ENCODE results near the gene RSPH6A.
"Not testable (repeated sequence)": the region's sequence is repeated elsewhere in the genome, so short reads cannot be mapped to it uniquely, and the experiment has no call there.

RSPH6A gene

GRCh38 chr19:45799541-45799940, 15.6 kb downstream of the RSPH6A start:
- peaks cover 50% of the 10 kb centered on the region for H3K27me3 Mint-ChIP-seq (ENCODE audit: low read depth)
- not testable (repeated sequence) for H3K27ac Mint-ChIP-seq; H3K4me1 Mint-ChIP-seq (ENCODE audit: low read depth); H3K36me3 Mint-ChIP-seq (ENCODE audit: low read depth); H3K4me3 Mint-ChIP-seq; H3K9me3 Mint-ChIP-seq

- H3K9me3 Mint-ChIP-seq = no peaks in the 10 kb centered on the region
- no peak overlapping the region for H3K4me3 Mint-ChIP-seq
- peaks cover 8% of the 10 kb centered on the region for H3K4me1 Mint-ChIP-seq (ENCODE audit: low read depth)
- H3K27me3 Mint-ChIP-seq (ENCODE audit: low read depth) = peaks cover 55% of the 10 kb centered on the region
- H3K36me3 Mint-ChIP-seq (ENCODE audit: low read depth) = no peaks in the 10 kb centered on the region
- H3K27ac Mint-ChIP-seq = peak overlapping the region; percentile 31
These were observed 16.1 kb downstream of the RSPH6A start for GRCh38 chr19:45798995-45799517.

DNA sequence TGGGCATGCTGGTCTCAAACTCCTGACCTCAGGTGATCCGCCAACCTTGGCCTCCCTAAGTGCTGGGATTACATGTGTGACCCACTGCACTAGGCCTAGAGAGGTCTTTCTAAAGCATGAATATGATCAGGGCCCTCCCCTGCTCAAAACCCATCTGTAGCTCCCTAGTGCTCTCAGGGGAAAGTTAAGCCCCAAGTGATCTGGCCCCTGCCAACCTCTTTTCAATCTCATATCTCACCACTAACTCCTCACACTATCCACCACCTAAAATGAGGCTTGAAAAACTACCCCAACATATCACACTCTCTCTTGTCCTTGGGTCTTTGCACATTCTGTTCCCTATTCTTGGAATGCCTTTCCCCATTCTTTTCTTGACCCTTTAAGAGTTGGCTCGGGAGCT, 20.5 kb downstream of the RSPH6A start:
- H3K4me1 Mint-ChIP-seq (ENCODE audit: low read depth) = peaks cover 37% of the 10 kb centered on the region
- H3K27ac Mint-ChIP-seq = no peak overlapping the region
- H3K36me3 Mint-ChIP-seq (ENCODE audit: low read depth) = peaks cover 4% of the 10 kb centered on the region
- H3K27me3 Mint-ChIP-seq (ENCODE audit: low read depth) = peaks cover 57% of the 10 kb centered on the region
- H3K4me3 Mint-ChIP-seq = no peak overlapping the region
- no peaks in the 10 kb centered on the region for H3K9me3 Mint-ChIP-seq

DNA sequence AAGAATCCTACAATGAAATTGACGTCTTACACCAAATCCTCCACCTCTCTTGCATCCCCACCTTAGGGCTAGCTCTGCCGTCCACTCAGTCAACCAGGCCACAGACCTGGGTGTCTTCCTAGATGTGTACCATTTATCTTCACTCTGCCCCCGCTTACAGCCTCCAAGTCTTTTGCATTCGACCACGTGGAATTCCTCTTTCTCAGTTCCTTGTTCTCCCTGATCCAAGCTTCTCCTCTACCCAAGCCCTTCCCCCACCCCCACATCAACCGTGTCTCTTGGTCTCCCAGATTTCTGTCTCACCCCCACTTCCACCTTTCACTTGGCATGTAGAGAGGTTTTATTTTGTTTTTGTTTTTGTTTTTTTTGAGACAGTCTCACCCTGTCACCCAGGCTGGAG, 21.2 kb downstream of the RSPH6A start:
- Mint-ChIP-seq H3K4me1 (ENCODE audit: low read depth) (peaks cover 34% of the 10 kb centered on the region), H3K27me3 (ENCODE audit: low read depth) (peaks cover 59% of the 10 kb centered on the region), H3K4me3 (peak overlapping the region; percentile 49), H3K36me3 (ENCODE audit: low read depth) (peaks cover 11% of the 10 kb centered on the region), H3K9me3 (no peaks in the 10 kb centered on the region), H3K27ac (peak overlapping the region; percentile 68)

DNA sequence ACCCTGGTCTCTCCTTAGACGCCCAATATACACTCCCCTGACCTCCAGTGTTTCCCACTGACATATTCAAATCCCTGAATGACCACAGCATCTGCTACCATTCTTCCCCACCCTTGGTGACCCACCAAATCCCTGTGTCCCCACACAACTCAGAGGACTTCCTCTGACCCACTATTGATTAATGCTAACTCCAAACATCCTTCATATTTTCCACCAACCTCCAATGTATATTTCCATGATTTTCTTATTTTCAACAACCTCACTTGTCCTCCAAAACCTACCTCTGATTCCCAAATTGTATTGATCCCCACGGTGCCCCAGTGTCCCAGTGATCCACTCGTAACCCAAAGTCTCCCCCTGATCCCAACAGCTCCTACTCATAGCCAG, 21.9 kb downstream of the RSPH6A start:
- Mint-ChIP-seq H3K4me1 (ENCODE audit: low read depth) (peaks cover 32% of the 10 kb centered on the region), H3K9me3 (no peaks in the 10 kb centered on the region), H3K27ac (peak overlapping the region; percentile 79), H3K36me3 (ENCODE audit: low read depth) (peaks cover 18% of the 10 kb centered on the region), H3K27me3 (ENCODE audit: low read depth) (peaks cover 61% of the 10 kb centered on the region), H3K4me3 (peak overlapping the region; percentile 74)

GRCh38 chr19:45792470-45793177, 22.5 kb downstream of the RSPH6A start, which contains the start of gene DMWD:
DMWD (minus strand) TSS chr19:45792845; CDS start chr19:45792756, 89 bp downstream.
- Mint-ChIP-seq H3K9me3 (no peaks in the 10 kb centered on the region), H3K27me3 (ENCODE audit: low read depth) (peaks cover 62% of the 10 kb centered on the region), H3K36me3 (ENCODE audit: low read depth) (peaks cover 21% of the 10 kb centered on the region), H3K4me1 (ENCODE audit: low read depth) (peaks cover 32% of the 10 kb centered on the region), H3K27ac (peak within 1 kb of the TSS; percentile 79), H3K4me3 (peak within 1 kb of the TSS; percentile 86)

GRCh38 chr19:45791744-45792469, 23.2 kb downstream of the RSPH6A start:
- H3K27me3 Mint-ChIP-seq (ENCODE audit: low read depth) = peaks cover 64% of the 10 kb centered on the region
- no peaks in the 10 kb centered on the region for H3K9me3 Mint-ChIP-seq
- H3K4me3 Mint-ChIP-seq = peak overlapping the region; percentile 86
- H3K27ac Mint-ChIP-seq = peak overlapping the region; percentile 74
- H3K4me1 Mint-ChIP-seq (ENCODE audit: low read depth) = peaks cover 32% of the 10 kb centered on the region
- H3K36me3 Mint-ChIP-seq (ENCODE audit: low read depth) = peaks cover 21% of the 10 kb centered on the region

GRCh38 chr19:45790942-45791341, 24.2 kb downstream of the RSPH6A start:
- Mint-ChIP-seq H3K4me3 (peak overlapping the region; percentile 86), H3K9me3 (no peaks in the 10 kb centered on the region), H3K36me3 (ENCODE audit: low read depth) (peaks cover 24% of the 10 kb centered on the region), H3K27me3 (ENCODE audit: low read depth) (peaks cover 59% of the 10 kb centered on the region), H3K4me1 (ENCODE audit: low read depth) (peaks cover 32% of the 10 kb centered on the region), H3K27ac (peak overlapping the region; percentile 69)

DNA sequence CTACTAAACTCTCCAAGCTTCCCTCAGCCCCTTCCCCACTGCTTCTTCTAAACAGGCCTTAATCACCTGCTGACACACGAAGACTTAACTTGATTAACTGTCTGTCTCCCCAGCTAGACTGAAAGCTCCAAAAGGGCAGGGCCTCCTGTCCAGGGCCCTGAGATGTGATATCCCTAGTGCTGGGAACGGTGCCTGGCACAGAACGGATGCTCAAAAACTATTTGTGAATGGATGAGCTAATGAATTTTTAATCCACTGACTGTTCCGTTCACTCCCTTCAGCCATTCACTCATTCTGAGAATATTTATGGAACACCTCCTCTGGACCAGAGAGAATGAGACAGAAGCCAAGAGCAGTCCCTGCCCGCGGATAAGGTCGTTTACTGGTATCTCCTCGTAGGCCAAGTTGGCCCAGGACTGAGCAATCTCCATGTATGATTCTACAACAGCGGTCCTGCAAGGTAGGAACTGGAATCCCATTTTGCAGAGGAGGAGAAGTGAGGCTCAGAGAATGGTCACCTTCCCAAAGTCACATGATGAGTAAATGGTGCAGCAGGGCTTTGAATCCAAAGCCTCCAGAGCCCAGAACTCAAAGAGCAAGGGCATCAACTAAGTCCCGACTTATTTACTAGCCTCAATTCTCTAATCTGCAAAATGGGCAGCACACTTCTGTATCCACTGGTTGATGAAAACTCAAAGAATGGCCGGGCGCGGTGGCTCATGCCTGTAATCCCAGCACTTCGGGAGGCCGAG, 25.9 kb downstream of the RSPH6A start:
- H3K27ac Mint-ChIP-seq = no peak overlapping the region
- no peak overlapping the region for H3K4me3 Mint-ChIP-seq
- H3K4me1 Mint-ChIP-seq (ENCODE audit: low read depth) = peaks cover 28% of the 10 kb centered on the region
- H3K9me3 Mint-ChIP-seq = no peaks in the 10 kb centered on the region
- H3K27me3 Mint-ChIP-seq (ENCODE audit: low read depth) = peaks cover 42% of the 10 kb centered on the region
- peaks cover 24% of the 10 kb centered on the region for H3K36me3 Mint-ChIP-seq (ENCODE audit: low read depth)

- peaks cover 22% of the 10 kb centered on the region for H3K27me3 Mint-ChIP-seq (ENCODE audit: low read depth)
- peaks cover 24% of the 10 kb centered on the region for H3K36me3 Mint-ChIP-seq (ENCODE audit: low read depth)
- no peak overlapping the region for H3K4me3 Mint-ChIP-seq
These were observed 28.6 kb downstream of the RSPH6A start for GRCh38 chr19:45786533-45786894.

DNA sequence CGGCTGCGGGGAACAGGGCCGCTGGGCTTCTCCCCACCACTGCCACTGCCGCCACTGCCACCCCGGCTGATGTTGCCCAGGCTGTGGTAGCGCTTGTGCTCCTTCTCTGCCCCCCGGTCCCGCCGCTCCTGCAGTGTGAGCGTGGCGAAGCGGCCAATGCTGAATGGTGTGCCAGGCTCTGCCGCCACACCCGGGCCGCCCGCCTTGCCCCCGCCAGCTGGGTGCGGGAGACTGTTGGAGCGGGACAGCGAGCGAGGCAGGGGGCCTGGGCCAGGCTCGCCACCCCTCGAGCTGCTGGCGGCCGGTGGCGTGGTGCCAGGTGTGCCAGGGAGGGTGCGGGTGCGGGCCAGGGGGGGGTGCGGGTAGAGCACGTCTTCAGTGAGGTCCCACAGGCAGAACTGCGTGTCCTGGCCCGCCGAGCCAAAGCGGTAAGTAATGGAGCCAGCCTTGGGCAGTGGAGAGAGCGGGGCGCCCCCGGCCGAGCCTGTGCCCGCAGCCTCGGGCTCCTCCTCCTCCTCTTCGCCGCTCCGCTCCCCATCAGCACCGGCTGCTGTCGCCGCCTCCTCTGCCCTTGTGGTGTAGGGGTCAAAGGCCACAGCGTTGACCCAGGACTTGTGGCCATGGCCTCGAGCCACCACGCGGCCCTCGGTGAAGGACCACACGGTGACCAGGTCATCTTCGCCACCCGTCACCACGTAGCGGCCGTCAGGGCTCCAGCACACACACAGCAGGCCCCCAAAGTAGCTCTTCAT, 29.2 kb downstream of the RSPH6A start:
- no peak overlapping the region for H3K27ac Mint-ChIP-seq
- peaks cover 25% of the 10 kb centered on the region for H3K27me3 Mint-ChIP-seq (ENCODE audit: low read depth)
- no peaks in the 10 kb centered on the region for H3K9me3 Mint-ChIP-seq
- peaks cover 23% of the 10 kb centered on the region for H3K36me3 Mint-ChIP-seq (ENCODE audit: low read depth)
- H3K4me3 Mint-ChIP-seq = no peak overlapping the region
- peaks cover 4% of the 10 kb centered on the region for H3K4me1 Mint-ChIP-seq (ENCODE audit: low read depth)

More at GRCh38 chr19:45786533-45786894, 28.6 kb downstream of the RSPH6A start:
- no peak overlapping the region for H3K27ac Mint-ChIP-seq
- no peaks in the 10 kb centered on the region for H3K9me3 Mint-ChIP-seq
- H3K4me1 Mint-ChIP-seq (ENCODE audit: low read depth) = peaks cover 10% of the 10 kb centered on the region

GRCh38 chr19:45785097-45785496, 30.0 kb downstream of the RSPH6A start:
- no peak overlapping the region for H3K27ac Mint-ChIP-seq

DNA sequence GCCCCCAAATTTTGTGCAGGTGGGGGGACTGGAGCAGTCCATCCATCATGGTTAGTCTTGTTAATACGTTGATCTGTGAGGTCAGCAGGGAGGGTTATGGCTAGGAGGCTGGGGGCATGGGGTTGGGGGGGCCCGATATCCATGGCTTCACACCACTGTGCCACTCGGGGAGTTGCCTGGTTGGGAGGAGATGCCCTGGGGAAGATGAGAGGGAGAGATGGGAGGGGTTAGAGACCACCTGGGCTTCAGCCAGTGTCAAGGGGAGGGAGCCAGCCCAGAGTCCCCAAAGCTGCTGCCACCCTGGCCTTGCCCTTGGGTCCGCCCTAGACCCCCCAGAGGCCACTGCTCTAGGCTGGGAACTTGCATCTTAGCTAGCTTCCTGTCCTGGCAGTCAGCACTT, 31.0 kb downstream of the RSPH6A start:
- Mint-ChIP-seq H3K9me3 (no peaks in the 10 kb centered on the region), H3K27ac (no peak overlapping the region), H3K4me1 (ENCODE audit: low read depth) (peaks cover 10% of the 10 kb centered on the region), H3K36me3 (ENCODE audit: low read depth) (peaks cover 16% of the 10 kb centered on the region), H3K4me3 (no peak overlapping the region), H3K27me3 (ENCODE audit: low read depth) (peaks cover 37% of the 10 kb centered on the region)

More at GRCh38 chr19:45785097-45785496, 30.0 kb downstream of the RSPH6A start:
- Mint-ChIP-seq H3K4me1 (ENCODE audit: low read depth) (peaks cover 1% of the 10 kb centered on the region), H3K4me3 (no peak overlapping the region), H3K36me3 (ENCODE audit: low read depth) (peaks cover 20% of the 10 kb centered on the region), H3K27me3 (ENCODE audit: low read depth) (peaks cover 32% of the 10 kb centered on the region), H3K9me3 (no peaks in the 10 kb centered on the region)
